Measurements from ENCODE around the gene RALGAPA2. TPM values are rescaled to one million over a fixed set of nuclear protein-coding genes. Genes with fewer than 3 reads are reported as not detected.

Gene RALGAPA2
- total RNA-seq, 1 experiment from 2014 or later = 9.8 TPM

DNA sequence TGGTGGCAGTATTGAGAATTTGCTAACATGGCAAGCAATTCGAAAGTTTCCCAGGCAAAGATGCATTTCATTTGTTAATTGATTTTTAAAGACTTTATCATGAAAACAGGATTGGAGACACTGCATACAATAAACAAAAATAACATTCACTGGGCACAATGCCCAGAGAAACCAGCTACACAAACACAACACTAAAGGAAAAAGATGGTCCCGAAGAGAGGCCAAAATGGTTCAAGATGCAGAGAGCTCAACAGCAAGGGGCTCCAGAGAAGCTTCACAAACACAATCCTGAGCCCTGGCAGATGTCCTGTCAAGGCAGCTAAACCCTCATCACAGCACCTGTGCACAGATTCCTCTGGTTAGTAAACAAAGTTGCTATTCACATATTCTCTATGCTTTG lies 265.2 kb downstream of the RALGAPA2 start:
- no peaks in the 10 kb centered on the region for H3K27me3 Mint-ChIP-seq (ENCODE audit: insufficient read depth, unreplicated experiment)
- H3K4me1 Mint-ChIP-seq (ENCODE audit: insufficient read depth, unreplicated experiment) = peaks cover 2% of the 10 kb centered on the region
- TF ChIP-seq, protein P1, sequence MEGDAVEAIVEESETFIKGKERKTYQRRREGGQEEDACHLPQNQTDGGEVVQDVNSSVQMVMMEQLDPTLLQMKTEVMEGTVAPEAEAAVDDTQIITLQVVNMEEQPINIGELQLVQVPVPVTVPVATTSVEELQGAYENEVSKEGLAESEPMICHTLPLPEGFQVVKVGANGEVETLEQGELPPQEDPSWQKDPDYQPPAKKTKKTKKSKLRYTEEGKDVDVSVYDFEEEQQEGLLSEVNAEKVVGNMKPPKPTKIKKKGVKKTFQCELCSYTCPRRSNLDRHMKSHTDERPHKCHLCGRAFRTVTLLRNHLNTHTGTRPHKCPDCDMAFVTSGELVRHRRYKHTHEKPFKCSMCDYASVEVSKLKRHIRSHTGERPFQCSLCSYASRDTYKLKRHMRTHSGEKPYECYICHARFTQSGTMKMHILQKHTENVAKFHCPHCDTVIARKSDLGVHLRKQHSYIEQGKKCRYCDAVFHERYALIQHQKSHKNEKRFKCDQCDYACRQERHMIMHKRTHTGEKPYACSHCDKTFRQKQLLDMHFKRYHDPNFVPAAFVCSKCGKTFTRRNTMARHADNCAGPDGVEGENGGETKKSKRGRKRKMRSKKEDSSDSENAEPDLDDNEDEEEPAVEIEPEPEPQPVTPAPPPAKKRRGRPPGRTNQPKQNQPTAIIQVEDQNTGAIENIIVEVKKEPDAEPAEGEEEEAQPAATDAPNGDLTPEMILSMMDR (IDR thresholded peaks at IDR 0.05; ENCODE audit: unreplicated experiment) = no peak
- DNase-seq (ENCODE audit: unreplicated experiment) = no peak
- no peak overlapping the region for H3K27ac Mint-ChIP-seq (ENCODE audit: low read depth, unreplicated experiment)
- H3K9me3 Mint-ChIP-seq (ENCODE audit: unreplicated experiment) = no peaks in the 10 kb centered on the region
- BruUV-seq (replicated peaks) = no TSS peak
- POLR2A ChIA-PET = interaction anchor here (1.0 kb wide), 1 partner anchor 147 kb away, joined by 3 read pairs; no protein-coding TSS in a partner anchor
- H3K4me3 Mint-ChIP-seq (ENCODE audit: unreplicated experiment) = no peak overlapping the region
- intact Hi-C loops (cut with micrococcal nuclease) = no loop called here
- CTCF ChIA-PET = interaction anchor here (0.9 kb wide), 1 partner anchor 363 kb away, joined by 3 read pairs; no protein-coding TSS in a partner anchor
- H3K36me3 Mint-ChIP-seq (ENCODE audit: insufficient read depth, unreplicated experiment) = peaks cover 4% of the 10 kb centered on the region

DNA sequence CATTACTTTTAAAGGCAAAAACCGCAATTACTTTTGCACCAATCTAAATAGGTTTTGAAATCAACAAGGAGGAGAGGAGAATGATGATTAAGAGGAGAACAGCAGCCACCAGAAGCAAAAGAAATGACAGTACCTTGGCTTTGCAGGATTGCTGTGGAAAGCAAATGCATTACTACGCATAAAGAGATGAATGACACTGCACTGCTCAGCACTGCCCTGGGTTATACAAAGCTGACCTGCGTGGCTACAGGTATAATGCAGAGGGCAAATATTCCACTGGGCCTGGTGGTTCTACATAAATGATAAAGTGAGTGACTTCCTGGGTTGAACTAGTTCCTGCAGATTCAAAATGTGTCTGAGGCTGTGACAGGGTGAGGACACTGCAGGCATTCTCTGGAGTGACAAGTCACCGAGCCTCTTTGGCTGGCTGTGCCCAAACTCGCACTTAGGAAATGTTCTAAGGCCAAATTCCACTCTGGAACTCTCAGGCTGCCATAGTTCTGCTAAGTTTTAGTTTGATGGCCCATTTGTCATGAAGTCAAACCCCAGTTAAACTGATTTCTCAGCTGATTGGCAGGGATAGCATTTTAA lies 265.9 kb downstream of the RALGAPA2 start:
- Mint-ChIP-seq H3K36me3 (ENCODE audit: insufficient read depth, unreplicated experiment) (peaks cover 7% of the 10 kb centered on the region), H3K9me3 (ENCODE audit: unreplicated experiment) (no peaks in the 10 kb centered on the region), H3K27ac (ENCODE audit: low read depth, unreplicated experiment) (no peak overlapping the region), H3K27me3 (ENCODE audit: insufficient read depth, unreplicated experiment) (no peaks in the 10 kb centered on the region), H3K4me3 (ENCODE audit: unreplicated experiment) (no peak overlapping the region), H3K4me1 (ENCODE audit: insufficient read depth, unreplicated experiment) (no peaks in the 10 kb centered on the region)
- ChIA-PET CTCF (interaction anchor here (0.6 to 0.9 kb wide), 2 partner anchors 362 to 509 kb away, joined by 3 to 5 read pairs; no protein-coding TSS in a partner anchor), POLR2A (no interaction called here)
- DNase-seq (ENCODE audit: unreplicated experiment) = no peak
- TF ChIP-seq, protein P1 (IDR thresholded peaks at IDR 0.05; ENCODE audit: unreplicated experiment) = no peak
- BruUV-seq (replicated peaks) = no TSS peak
- intact Hi-C loops (cut with micrococcal nuclease) = no loop called here

DNA sequence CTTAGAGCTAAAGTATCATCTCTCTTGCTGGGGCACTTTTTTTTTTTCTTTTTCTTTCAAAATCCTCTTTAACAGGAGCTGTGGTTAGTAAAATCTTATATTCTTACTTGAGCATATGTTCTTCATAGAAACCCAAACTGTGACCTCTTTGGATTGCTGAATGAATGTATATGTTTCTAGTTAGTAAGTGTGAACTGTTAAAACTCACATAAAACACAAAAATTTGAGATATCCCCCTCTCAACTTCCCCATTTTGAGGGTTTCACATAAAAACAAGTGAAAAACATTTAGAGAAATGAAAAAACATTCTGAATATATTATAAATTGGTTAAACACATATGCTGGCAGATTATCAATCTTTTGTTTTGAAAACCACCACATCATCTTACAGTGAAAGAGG lies 266.4 kb downstream of the RALGAPA2 start:
- H3K9me3 Mint-ChIP-seq (ENCODE audit: unreplicated experiment) = no peaks in the 10 kb centered on the region
- TF ChIP-seq, protein P1 (IDR thresholded peaks at IDR 0.05; ENCODE audit: unreplicated experiment) = no peak
- H3K27me3 Mint-ChIP-seq (ENCODE audit: insufficient read depth, unreplicated experiment) = no peaks in the 10 kb centered on the region
- H3K36me3 Mint-ChIP-seq (ENCODE audit: insufficient read depth, unreplicated experiment) = peaks cover 7% of the 10 kb centered on the region
- ChIA-PET POLR2A (no interaction called here), CTCF (interaction anchor here (0.6 to 0.7 kb wide), 3 partner anchors 53 to 726 kb away, joined by 3 to 5 read pairs (median 4); no protein-coding TSS in a partner anchor)
- no peaks in the 10 kb centered on the region for H3K4me1 Mint-ChIP-seq (ENCODE audit: insufficient read depth, unreplicated experiment)
- intact Hi-C loops (cut with micrococcal nuclease) = no loop called here
- no peak overlapping the region for H3K27ac Mint-ChIP-seq (ENCODE audit: low read depth, unreplicated experiment)
- no peak for DNase-seq (ENCODE audit: unreplicated experiment)
- H3K4me3 Mint-ChIP-seq (ENCODE audit: unreplicated experiment) = no peak overlapping the region
- BruUV-seq (replicated peaks) = no TSS peak

DNA sequence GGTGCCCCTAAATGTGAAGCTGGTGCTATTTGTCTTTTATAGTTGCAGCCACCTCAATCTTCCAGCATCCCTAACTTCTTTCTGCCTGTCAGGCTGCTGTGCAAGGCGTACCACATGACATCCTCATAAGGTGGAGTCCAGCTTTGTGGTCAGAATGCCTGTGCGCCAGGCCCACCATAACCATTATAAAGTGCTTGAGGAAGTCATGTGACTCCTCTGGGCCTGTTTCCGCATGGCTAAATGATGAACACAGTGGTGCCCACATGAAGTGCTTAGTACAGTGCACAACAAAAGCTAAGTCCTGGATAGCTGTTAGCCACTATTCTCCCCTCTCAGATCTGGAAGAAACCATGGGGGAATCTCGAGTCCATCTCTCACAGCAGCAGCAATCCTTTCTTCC lies 268.9 kb downstream of the RALGAPA2 start:
- H3K27me3 Mint-ChIP-seq (ENCODE audit: insufficient read depth, unreplicated experiment) = no peaks in the 10 kb centered on the region
- no peaks in the 10 kb centered on the region for H3K4me1 Mint-ChIP-seq (ENCODE audit: insufficient read depth, unreplicated experiment)
- intact Hi-C loops (cut with micrococcal nuclease) = no loop called here
- ChIA-PET CTCF (interaction anchor here (0.6 to 1.1 kb wide), 3 partner anchors 10 to 395 kb away, joined by 3 read pairs; no protein-coding TSS in a partner anchor), POLR2A (no interaction called here)
- H3K4me3 Mint-ChIP-seq (ENCODE audit: unreplicated experiment) = no peak overlapping the region
- BruUV-seq (replicated peaks) = no TSS peak
- TF ChIP-seq, protein P1 (IDR thresholded peaks at IDR 0.05; ENCODE audit: unreplicated experiment) = no peak
- H3K36me3 Mint-ChIP-seq (ENCODE audit: insufficient read depth, unreplicated experiment) = peaks cover 7% of the 10 kb centered on the region
- H3K9me3 Mint-ChIP-seq (ENCODE audit: unreplicated experiment) = no peaks in the 10 kb centered on the region
- DNase-seq (ENCODE audit: unreplicated experiment) = no peak
- no peak overlapping the region for H3K27ac Mint-ChIP-seq (ENCODE audit: low read depth, unreplicated experiment)

Data from MCF 10A (cell line).